ENCODE results near the gene AQP12B. TPM values are rescaled to one million over a fixed set of nuclear protein-coding genes. Genes with fewer than 3 reads are reported as not detected.

The AQP12B gene
- total and polyA plus RNA-seq, 2 donors: under 0.01 to 0.11 TPM

- Histone ChIP-seq H3K4me1 (ENCODE audit: control insufficient read depth in 2 of 2, insufficient read depth in 2 of 2, low read length in 2 of 2) (peaks cover 0 to 29% of the 10 kb centered on the region in 2 donors), H3K4me3 (ENCODE audit: low read length in 2 of 2) (no peak overlapping the region), H3K9me3 (ENCODE audit: control insufficient read depth in 2 of 2, insufficient read depth in 1 of 2, low read length in 1 of 2) (peaks cover 0 to 18% of the 10 kb centered on the region in 2 donors), H3K36me3 (ENCODE audit: control insufficient read depth in 2 of 2, insufficient read depth in 2 of 2, low read length in 1 of 2) (no peaks in the 10 kb centered on the region), H3K27me3 (ENCODE audit: control insufficient read depth in 2 of 2, insufficient read depth in 1 of 2, low read length in 1 of 2) (no peaks in the 10 kb centered on the region), H3K27ac (ENCODE audit: low read depth in 1 of 2, low read length in 1 of 2) (no peak overlapping the region)
- 92% methylated on average over 20 of the region's 20 CpGs for WGBS
- DNase-seq (ENCODE audit: low read depth in 6 of 9, low spot score in 9 of 9): no peak
Measured at GRCh38 chr2:240628808-240629618, 53.7 kb downstream of the AQP12B start.

DNA sequence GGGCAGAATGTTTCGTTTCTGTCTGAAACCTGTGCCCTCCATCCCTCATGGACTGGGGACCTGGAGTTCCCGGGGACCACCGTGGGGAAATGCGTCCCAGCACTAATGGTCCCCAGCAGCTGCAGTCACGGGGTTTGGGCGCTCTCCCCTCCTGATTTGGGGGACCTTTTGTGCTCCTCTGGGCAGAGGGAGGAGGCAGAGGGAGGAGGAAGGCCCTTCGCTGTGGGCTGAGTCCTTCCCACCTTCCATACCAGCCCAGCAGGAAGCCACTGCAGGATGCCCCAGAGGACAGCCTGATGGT lies 54.2 kb downstream of the AQP12B start:
- Histone ChIP-seq H3K4me3 (ENCODE audit: low read length in 2 of 2) (no peak overlapping the region), H3K9me3 (ENCODE audit: control insufficient read depth in 2 of 2, insufficient read depth in 1 of 2, low read length in 1 of 2) (peaks cover 0 to 13% of the 10 kb centered on the region in 2 donors), H3K4me1 (ENCODE audit: control insufficient read depth in 2 of 2, insufficient read depth in 2 of 2, low read length in 2 of 2) (peaks cover 0 to 32% of the 10 kb centered on the region in 2 donors), H3K27me3 (ENCODE audit: control insufficient read depth in 2 of 2, insufficient read depth in 1 of 2, low read length in 1 of 2) (no peaks in the 10 kb centered on the region), H3K36me3 (ENCODE audit: control insufficient read depth in 2 of 2, insufficient read depth in 2 of 2, low read length in 1 of 2) (no peaks in the 10 kb centered on the region), H3K27ac (ENCODE audit: low read depth in 1 of 2, low read length in 1 of 2) (no peak overlapping the region)
- DNase-seq (ENCODE audit: low read depth in 6 of 9, low spot score in 9 of 9): no peak
- 95% methylated on average over 7 of the region's 7 CpGs for WGBS

GRCh38 chr2:240627736-240628506 lies 54.8 kb downstream of the AQP12B start:
- no peak for DNase-seq (ENCODE audit: low read depth in 6 of 9, low spot score in 9 of 9)
- Histone ChIP-seq H3K36me3 (ENCODE audit: control insufficient read depth in 2 of 2, insufficient read depth in 2 of 2, low read length in 1 of 2) (no peaks in the 10 kb centered on the region), H3K27me3 (ENCODE audit: control insufficient read depth in 2 of 2, insufficient read depth in 1 of 2, low read length in 1 of 2) (no peaks in the 10 kb centered on the region), H3K4me3 (ENCODE audit: low read length in 2 of 2) (no peak overlapping the region), H3K27ac (ENCODE audit: low read depth in 1 of 2, low read length in 1 of 2) (no peak overlapping the region), H3K4me1 (ENCODE audit: control insufficient read depth in 2 of 2, insufficient read depth in 2 of 2, low read length in 2 of 2) (peaks cover 0 to 35% of the 10 kb centered on the region in 2 donors), H3K9me3 (ENCODE audit: control insufficient read depth in 2 of 2, insufficient read depth in 1 of 2, low read length in 1 of 2) (peaks cover 0 to 13% of the 10 kb centered on the region in 2 donors)
- WGBS: 95% methylated on average over 17 of the region's 17 CpGs

GRCh38 chr2:240626531-240627300 lies 56.0 kb downstream of the AQP12B start:
- H3K27ac ChIP-seq (ENCODE audit: low read depth in 1 of 2, low read length in 1 of 2): peak overlapping the region in 1 of 2 donors; percentile 4
- 47% methylated on average over 21 of the region's 21 CpGs for WGBS
- DNase-seq (ENCODE audit: low read depth in 6 of 9, low spot score in 9 of 9): peak in 4 of 9 donors; percentile 15 to 53 (median 36)

More at GRCh38 chr2:240626531-240627300, 56.0 kb downstream of the AQP12B start:
- no peaks in the 10 kb centered on the region for H3K27me3 ChIP-seq (ENCODE audit: control insufficient read depth in 2 of 2, insufficient read depth in 1 of 2, low read length in 1 of 2)
- H3K9me3 ChIP-seq (ENCODE audit: control insufficient read depth in 2 of 2, insufficient read depth in 1 of 2, low read length in 1 of 2): peaks cover 0 to 3% of the 10 kb centered on the region in 2 donors
- H3K4me3 ChIP-seq (ENCODE audit: low read length in 2 of 2): no peak overlapping the region
- H3K4me1 ChIP-seq (ENCODE audit: control insufficient read depth in 2 of 2, insufficient read depth in 2 of 2, low read length in 2 of 2): peaks cover 0 to 47% of the 10 kb centered on the region in 2 donors
- no peaks in the 10 kb centered on the region for H3K36me3 ChIP-seq (ENCODE audit: control insufficient read depth in 2 of 2, insufficient read depth in 2 of 2, low read length in 1 of 2)

Other genes starting within 250 kb of the AQP12B start
- 4.4 TPM for gene GPC1, start 247.2 kb downstream of the AQP12B start, total RNA-seq
- 46.6 TPM for gene GPC1, start 247.2 kb downstream of the AQP12B start, polyA plus RNA-seq
- gene ANKMY1, start 124.9 kb downstream of the AQP12B start, total RNA-seq: 6.6 TPM
- 10.3 TPM for gene ANKMY1, start 124.9 kb downstream of the AQP12B start, polyA plus RNA-seq
- gene DUSP28, start 122.5 kb downstream of the AQP12B start, total RNA-seq: 7.2 TPM
- gene DUSP28, start 122.5 kb downstream of the AQP12B start, polyA plus RNA-seq: 9.0 TPM
- gene RNPEPL1, start 114.4 kb downstream of the AQP12B start, total RNA-seq: 14.3 TPM
- 109 TPM for gene RNPEPL1, start 114.4 kb downstream of the AQP12B start, polyA plus RNA-seq
- gene CAPN10, start 96.2 kb downstream of the AQP12B start, total RNA-seq: 34.1 TPM
- gene CAPN10, start 96.2 kb downstream of the AQP12B start, polyA plus RNA-seq: 67.0 TPM
- gene GPR35, start 57.4 kb downstream of the AQP12B start, total RNA-seq: 5.9 TPM
- 21.8 TPM for gene GPR35, start 57.4 kb downstream of the AQP12B start, polyA plus RNA-seq
- gene AQP12A, start 9.0 kb upstream of the AQP12B start, total RNA-seq: not detected
- 0.34 TPM for gene AQP12A, start 9.0 kb upstream of the AQP12B start, polyA plus RNA-seq
- 0.42 TPM for gene KIF1A, start 137.3 kb upstream of the AQP12B start, total RNA-seq
- 0.78 TPM for gene KIF1A, start 137.3 kb upstream of the AQP12B start, polyA plus RNA-seq
- gene AGXT, start 185.9 kb upstream of the AQP12B start, total RNA-seq: 0.14 TPM
- 0.94 TPM for gene AGXT, start 185.9 kb upstream of the AQP12B start, polyA plus RNA-seq
- gene MAB21L4, start 213.3 kb upstream of the AQP12B start, total RNA-seq: 1.1 TPM
- 4.9 TPM for gene MAB21L4, start 213.3 kb upstream of the AQP12B start, polyA plus RNA-seq
- gene CROCC2, start 223.5 kb upstream of the AQP12B start, total RNA-seq: not detected
- 0.02 TPM for gene CROCC2, start 223.5 kb upstream of the AQP12B start, polyA plus RNA-seq